ENCODE results near the gene COL27A1. TPM values are rescaled to one million over a fixed set of nuclear protein-coding genes. Genes with fewer than 3 reads are reported as not detected.

Gene COL27A1
- total RNA-seq, 2 donors from 2014 or later: 2.7 to 3.7 TPM

DNA sequence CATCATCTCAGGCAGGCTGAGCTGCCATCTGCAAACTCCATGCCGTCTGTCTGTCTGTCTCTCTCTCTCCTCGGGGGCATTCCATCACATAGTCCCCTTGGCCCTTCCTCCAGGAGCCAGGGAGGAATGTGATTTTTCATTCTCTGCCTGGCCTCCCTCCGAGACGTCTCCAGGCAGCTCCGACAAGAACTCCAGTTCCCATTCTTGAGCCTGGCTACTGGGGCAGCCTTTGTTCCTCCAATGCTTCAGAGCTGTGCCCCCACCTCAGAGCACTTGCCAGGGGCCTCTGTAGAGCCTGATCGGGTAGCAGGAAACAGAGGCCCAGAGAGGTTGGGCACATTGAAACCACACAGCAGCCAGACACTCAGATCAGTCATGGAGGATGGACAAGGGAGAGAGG, 74.0 kb downstream of the COL27A1 start:
- ATAC-seq: no peak
- DNase-seq: no peak
- intact Hi-C loops (cut with DNase I, micrococcal nuclease): no loop called here

DNA sequence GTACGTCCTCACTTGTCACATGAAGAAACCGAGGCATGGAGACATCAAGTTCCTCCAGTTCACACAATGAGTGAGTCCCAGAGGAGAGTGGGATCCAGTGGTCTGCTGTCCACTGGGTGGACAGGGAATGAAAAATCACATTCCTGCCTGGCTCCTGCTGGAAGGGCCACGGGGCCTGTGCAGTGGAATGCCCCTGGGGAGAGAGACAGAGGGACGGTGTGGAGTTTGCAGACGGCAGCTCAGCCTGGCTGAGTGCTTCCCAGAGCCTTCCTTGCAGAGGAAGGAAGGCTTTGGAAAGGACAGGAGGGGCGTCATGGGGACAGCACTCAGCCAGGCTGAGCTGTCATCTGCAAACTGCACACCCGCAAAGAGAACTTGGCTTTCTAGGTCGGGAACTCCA, 74.7 kb downstream of the COL27A1 start:
- no peak for ATAC-seq
- intact Hi-C loops (cut with DNase I, micrococcal nuclease): no loop called here
- DNase-seq: no peak

DNA sequence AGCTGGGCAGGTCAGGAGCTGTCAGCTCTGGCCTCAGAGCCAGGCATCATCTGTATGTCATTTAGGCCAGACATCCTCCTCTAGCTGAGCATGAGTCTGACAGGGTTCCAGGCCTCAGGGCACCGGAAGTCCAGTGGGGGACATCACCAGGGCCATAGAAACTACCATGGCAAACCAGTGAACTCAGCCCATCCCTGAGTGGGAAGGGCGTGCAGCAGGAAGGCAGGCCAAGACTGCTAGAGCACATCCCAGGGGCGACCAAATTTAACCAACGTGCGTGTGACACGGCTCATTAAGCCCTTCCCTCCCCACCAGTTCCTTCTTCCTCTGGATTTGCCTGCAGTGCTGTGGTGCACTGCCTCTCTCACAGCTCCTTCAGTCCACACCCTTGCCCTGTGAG, 75.9 kb downstream of the COL27A1 start:
- ATAC-seq: no peak
- intact Hi-C loops (cut with DNase I, micrococcal nuclease): no loop called here

GRCh38 chr9:114231719-114232449, 76.5 kb downstream of the COL27A1 start:
- DNase-seq: no peak
- no peak for ATAC-seq
- intact Hi-C loops (cut with DNase I, micrococcal nuclease): no loop called here

More for the DNA sequence above, 75.9 kb downstream of the COL27A1 start:
- no peak for DNase-seq

DNA sequence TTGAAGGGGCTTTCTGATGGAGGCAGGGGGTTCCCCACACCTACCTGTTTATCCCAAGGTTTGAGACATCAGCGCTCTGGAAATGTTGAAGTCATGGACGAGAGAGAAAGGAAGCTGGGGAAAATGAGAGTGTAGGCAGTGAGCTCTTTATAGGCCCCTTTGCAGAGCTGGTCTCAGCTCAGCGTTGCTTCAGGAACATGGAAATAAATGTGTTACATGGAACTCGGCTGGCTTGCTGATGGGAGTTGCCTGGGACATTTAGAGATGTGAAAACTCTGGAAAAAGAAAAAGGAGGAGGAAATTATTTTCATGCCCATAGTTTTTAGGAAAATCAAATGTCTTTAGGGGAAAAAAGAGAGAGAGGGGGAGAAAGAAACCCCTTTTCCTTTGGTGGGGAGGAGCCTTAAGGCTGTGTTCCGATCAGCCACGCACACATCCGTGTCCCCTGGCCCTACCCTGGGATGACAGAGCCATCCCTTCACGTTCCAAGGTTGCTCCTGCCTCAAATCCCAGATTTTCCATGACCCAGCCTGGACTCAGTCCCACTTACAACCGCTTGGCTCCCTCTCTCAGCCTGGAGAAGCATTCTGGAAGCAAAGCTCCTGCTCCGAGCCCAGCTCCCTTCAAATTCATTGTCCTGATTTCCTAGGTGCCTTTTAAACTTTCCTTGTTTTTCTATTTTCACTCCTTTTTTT, 78.3 kb downstream of the COL27A1 start:
- no peak for DNase-seq
- ATAC-seq: no peak
- intact Hi-C loops (cut with DNase I, micrococcal nuclease): no loop called here

DNA sequence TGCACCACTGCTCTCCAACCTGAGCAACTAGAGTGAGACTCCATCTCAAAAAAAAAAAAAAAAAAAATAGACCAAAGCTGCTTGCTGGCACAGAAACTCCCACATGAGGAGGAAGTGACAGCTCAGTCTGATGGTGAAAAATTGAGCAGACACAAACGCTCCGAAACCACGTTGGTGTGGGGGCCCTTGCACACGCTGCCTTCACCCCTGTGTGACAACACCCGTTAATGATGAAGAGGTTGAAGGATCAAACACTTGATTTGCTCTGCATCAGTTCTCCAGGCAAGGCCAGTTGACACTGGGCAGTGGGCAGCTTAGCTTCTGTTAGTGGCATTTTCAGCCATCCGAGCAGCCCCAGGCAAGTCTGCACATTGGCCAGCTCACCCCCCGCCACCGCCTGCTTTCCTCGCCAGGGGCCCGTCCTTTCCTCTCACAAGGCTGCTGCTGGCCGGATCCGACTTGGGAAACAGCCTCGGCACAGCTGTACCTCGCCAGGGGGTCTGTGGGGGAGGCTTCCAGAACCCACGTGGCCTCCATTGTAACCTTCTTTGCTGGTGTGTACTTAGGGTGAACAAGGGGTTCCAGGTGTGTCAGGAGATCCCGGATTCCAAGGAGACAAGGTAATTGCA, 79.8 kb downstream of the COL27A1 start:
- no peak for DNase-seq
- intact Hi-C loops (cut with DNase I, micrococcal nuclease): no loop called here
- no peak for ATAC-seq

- DNase-seq: no peak
- no peak for ATAC-seq
- intact Hi-C loops (cut with DNase I, micrococcal nuclease): no loop called here
These were observed 81.2 kb downstream of the COL27A1 start for GRCh38 chr9:114236391-114237138.

DNA sequence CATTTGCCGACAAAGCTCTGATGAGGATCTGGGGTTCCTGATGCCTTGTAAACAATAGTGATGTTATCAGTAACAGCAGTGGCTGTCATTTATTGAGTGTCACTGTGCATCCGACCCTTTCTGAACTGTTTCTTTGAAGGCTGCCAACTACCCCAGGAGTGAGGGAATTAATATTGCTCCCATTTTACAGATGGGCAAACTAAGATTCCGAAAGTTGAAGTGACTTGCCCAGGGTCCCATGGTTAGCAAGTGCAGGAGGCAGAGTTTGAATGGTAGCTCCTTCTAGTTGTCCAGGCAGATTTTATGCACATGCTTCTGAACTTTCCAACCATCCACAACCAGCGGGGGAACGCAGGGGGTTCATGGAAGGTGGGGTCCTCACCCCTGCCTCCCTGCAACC, 81.9 kb downstream of the COL27A1 start:
- intact Hi-C loops (cut with DNase I, micrococcal nuclease): no loop called here
- no peak for DNase-seq

DNA sequence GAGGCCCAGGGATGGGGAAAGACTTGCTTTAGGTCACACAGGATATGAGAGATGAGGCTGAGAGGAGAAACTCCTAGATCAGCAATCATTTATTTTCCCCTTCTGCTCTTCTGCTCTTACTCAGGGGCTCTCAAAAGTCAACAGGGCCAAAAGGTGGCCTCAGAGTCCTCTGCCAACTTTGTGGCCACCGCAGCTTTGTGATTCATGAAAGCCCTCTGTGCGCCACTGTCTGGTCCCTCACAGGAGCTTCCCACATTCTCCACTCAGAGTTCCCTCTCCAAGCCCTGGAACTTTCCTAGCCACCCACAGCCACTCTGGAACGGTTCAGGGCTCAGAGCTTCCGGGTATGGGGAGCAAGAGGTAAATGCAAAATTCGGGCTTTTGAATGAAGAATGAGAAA, 82.4 kb downstream of the COL27A1 start:
- intact Hi-C loops (cut with DNase I, micrococcal nuclease): no loop called here
- DNase-seq (no peak), ATAC-seq (no peak)

More for the DNA sequence above, 81.9 kb downstream of the COL27A1 start:
- ATAC-seq: no peak

- DNase-seq: no peak
- ATAC-seq: no peak
- intact Hi-C loops (cut with DNase I, micrococcal nuclease): no loop called here
These were observed 83.1 kb downstream of the COL27A1 start for GRCh38 chr9:114238472-114238871.

- intact Hi-C loops (cut with DNase I, micrococcal nuclease): no loop called here
- ATAC-seq: peak; percentile 40
- no peak for DNase-seq
These were observed 83.8 kb downstream of the COL27A1 start for GRCh38 chr9:114238891-114239875.

GRCh38 chr9:114240216-114240615, 84.9 kb downstream of the COL27A1 start:
- DNase-seq (no peak), ATAC-seq (no peak)
- intact Hi-C loops (cut with DNase I, micrococcal nuclease): no loop called here

DNA sequence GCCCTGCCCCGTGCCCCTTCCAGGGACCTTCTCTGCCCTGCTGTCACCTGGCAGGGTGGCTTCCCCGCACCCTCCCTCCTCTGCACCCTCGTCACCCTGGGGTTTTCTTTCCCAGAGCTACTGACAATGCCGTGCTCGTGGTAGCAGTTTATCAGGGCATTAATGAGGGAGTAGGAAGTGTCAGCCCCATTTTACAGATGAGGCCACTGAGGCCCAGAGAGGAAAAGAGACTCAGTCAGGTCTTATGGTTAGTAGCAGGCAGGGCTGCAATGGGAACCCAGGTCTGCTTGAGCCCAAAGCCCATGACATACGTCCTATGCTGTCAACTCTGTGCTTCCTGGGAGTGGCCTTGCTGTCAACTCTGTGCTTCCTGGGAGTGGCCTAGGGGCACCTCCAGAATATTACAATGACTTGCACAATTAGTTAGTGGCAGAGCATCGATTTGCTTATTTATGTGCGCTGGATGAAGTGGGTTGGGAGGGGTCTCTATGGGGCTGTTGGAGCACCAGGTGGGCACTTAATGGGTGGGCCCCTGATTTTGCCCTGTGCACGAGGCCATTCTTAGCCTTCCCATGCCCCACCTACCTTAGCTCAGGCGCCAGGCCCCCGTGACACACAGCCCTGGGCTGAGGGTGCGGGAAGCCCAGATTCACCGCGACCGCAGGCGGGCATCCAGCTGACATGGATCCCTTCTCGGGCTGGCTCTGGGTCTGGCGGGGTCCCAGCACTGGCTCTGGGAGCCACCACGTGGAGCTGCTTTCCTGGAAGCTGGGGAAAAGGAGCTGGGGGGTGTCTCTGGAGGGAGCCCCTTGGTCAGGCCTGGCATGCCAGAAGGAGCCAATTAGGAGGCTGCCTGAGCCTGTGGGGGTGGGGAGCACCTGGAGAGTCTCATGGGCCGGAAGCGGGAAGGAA, 85.6 kb downstream of the COL27A1 start:
- intact Hi-C loops (cut with DNase I, micrococcal nuclease): no loop called here
- ATAC-seq (no peak), DNase-seq (no peak)

DNA sequence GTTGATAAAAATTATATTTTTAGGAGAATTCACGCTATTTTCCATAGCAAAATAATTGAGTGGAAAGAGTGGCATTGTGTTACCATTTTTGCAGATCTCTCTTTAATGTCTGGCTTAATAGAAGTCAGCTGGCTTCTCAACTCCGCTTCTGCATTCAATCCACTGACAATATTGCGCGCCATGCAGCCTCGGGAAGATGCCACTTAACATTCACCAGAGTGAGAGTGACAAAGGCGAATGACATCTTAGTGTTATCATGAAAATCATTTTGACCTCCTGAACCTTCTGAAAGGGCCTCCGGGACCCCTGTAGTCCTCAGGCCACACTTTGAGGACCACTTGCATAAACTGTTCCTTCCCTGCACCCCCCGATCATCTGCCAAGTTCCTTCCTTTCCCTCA, 87.5 kb downstream of the COL27A1 start:
- DNase-seq (no peak), ATAC-seq (no peak)
- intact Hi-C loops (cut with DNase I, micrococcal nuclease): no loop called here

GRCh38 chr9:114243240-114243639, 87.9 kb downstream of the COL27A1 start:
- intact Hi-C loops (cut with DNase I, micrococcal nuclease): no loop called here
- no peak for DNase-seq
- ATAC-seq: no peak

DNA sequence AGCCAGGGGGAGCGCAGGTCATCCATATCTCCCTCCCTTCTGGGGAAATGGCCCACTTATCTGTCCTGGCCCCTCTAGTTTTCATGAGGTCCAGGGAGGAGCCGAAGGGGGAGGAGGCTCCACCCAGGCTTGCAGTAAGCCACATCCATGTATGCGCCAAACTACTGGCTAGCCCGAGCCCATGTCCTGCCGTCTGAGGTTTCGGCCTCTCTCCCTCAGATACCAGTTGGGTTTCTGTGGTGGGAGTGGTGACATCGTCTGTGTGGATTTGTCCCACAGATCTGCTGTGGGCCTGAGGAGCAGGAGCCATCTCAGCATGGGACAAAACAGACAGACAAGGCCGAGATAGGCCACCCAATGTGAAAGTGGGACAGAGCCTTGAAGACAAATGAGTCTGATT, 89.2 kb downstream of the COL27A1 start:
- DNase-seq (no peak), ATAC-seq (no peak)
- intact Hi-C loops (cut with DNase I, micrococcal nuclease): no loop called here

DNA sequence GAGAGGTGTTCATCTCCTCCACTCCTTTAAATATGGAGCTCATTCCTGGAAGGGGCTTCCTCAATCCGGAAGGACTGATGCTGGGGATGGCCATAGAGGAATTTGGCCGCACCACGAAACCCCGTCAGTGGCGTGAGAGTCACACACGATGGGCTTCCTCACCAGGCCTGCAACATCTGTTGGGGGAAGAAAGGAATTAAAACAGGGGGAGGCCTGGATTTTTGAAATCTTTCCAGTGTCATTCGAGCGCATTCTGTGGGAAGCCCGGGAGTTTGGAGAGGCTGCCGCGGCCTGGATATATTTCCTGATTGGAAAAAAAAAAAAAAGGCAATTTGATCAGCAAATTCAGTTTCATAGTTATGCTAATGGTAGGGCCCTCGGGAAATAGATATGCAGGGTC, 91.2 kb downstream of the COL27A1 start:
- intact Hi-C loops (cut with DNase I, micrococcal nuclease): no loop called here
- DNase-seq: no peak
- ATAC-seq: no peak
